Ovary (tissue), 9 donors: ENCODE measurements around the gene CYTH2. TPM values are rescaled to one million over a fixed set of nuclear protein-coding genes. Genes with fewer than 3 reads are reported as not detected.

Source experiments
- DNase-seq, 5 donors: peaks; one replicate each; pipeline ENCODE4 v3.0.0-alpha.2; 2019 to 2020
- H3K27ac ChIP-seq, 2 donors: fragments of 200-600 bp; one replicate each; pipeline versions ENCODE4 v1.5.1 to v1.8.0; 2019 to 2022
- H3K27me3 ChIP-seq: fragments of 200-600 bp; one replicate; pipeline ENCODE4 v1.8.0; 2022
- H3K36me3 ChIP-seq: fragments of 200-600 bp; sonication (generic); one replicate; pipeline ENCODE4 v1.5.1; 2019
- H3K4me1 ChIP-seq: one replicate; pipeline ENCODE4 v1.8.1; 2013; ENCODE audit warnings: mild to moderate bottlenecking, moderate library complexity; ENCODE audit not compliant: insufficient read depth
- H3K4me3 ChIP-seq: fragments of 200-600 bp; sonication (generic); one replicate; pipeline ENCODE4 v1.5.1; 2017
- H3K9me3 ChIP-seq, 2 donors: fragments of 200-600 bp in 1 of 2; sonication (generic) in 1 of 2; one replicate each; pipeline versions ENCODE4 v1.5.1 to v1.8.1; 2013 to 2019; ENCODE audit warnings: mild to moderate bottlenecking in 1 of 2, moderate library complexity in 1 of 2
- EP300 ChIP-seq: sonication (generic); formaldehyde crosslinking; IDR thresholded peaks from one replicate; pipeline ENCODE4 v1.6.1; 2017; ENCODE audit warnings: antibody characterized with exemption
- POLR2A ChIP-seq: fragments of 450-650 bp; IDR thresholded peaks from one replicate; pipeline ENCODE4 v1.6.1; 2017; ENCODE audit warnings: antibody characterized with exemption, mild to moderate bottlenecking, moderate library complexity
- WGBS, 3 donors: extraction: QIAGEN DNeasy Blood & Tissue Kit in 1 of 3; methylation state at CpG; one replicate each; pipeline versions ENCODE4 v1.1.5 to v1.1.7; 2013 to 2017; 5-methylcytosine and 5-hydroxymethylcytosine counted together
- intact Hi-C, 4 donors: fragments of 100-400 bp; cut with DNase I; formaldehyde crosslinking; loops; one replicate each; pipeline versions ENCODE4 v1.11.0 to v1.15.1; 2022 to 2023
- polyA plus RNA-seq, 2 donors: library from polyadenylated mRNA; stranded (reverse); fragments of 200-250 nt in 1 of 2; fragments of 350-450 nt in 1 of 2; fragmentation: Illumina TruSeq in 1 of 2; extraction: RNeasy Lipid Tissue Mini Kit (QIAGEN cat#74804) in 1 of 2; gene quantifications; one replicate each; pipeline ENCODE4 v1.2.3, GENCODE V29; 2013 to 2014
- total RNA-seq, 7 donors: library from RNA; depleted of rRNA in 2 of 7; stranded (reverse); fragments of >200 nt in 2 of 7; fragmentation: NEBNext Ultra II Directional in 3 of 7; extraction: Animal tissue kit (Norgen Biotek cat#: 25700) in 3 of 7; gene quantifications; one replicate each; pipeline versions ENCODE4 v1.1.0 to v1.2.4, GENCODE V29; 2016 to 2023
- TF ChIP-seq, protein P1 (sequence below), 3 donors: fragments of 450-650 bp in 2 of 3; fragments of 200-600 bp in 1 of 3; IDR thresholded peaks; one replicate each; pipeline versions ENCODE4 v1.5.1 to v1.8.0; 2016 to 2022; ENCODE audit warnings: antibody characterized with exemption in 3 of 3, mild to moderate bottlenecking in 1 of 3
- donor health status: DM: no; HTN: no; CAD: no; lungs with moderate emphysema.
- donor health status: DM: no; HTN: no; CAD: no.
- donor health status: Bipolar disorder and iron deficiency.
- donor health status: DM: yes; HTN: yes; CAD: no.
- donor health status: DM: no; HTN: no; CAD: no.
- donor health status: DM: yes; HTN: yes; CAD: no.

The CYTH2 gene
- total and polyA plus RNA-seq, 9 donors = 27.6 to 66.5 (median 49.4) TPM

GRCh38 chr19:48458016-48458415, 11.2 kb upstream of the CYTH2 start:
- Histone ChIP-seq H3K27me3 (no peaks in the 10 kb centered on the region), H3K9me3 (no peaks in the 10 kb centered on the region), H3K4me3 (no peak overlapping the region), H3K36me3 (no peaks in the 10 kb centered on the region), H3K4me1 (no peaks in the 10 kb centered on the region), H3K27ac (no peak overlapping the region)
- intact Hi-C loops = no loop called here
- no peak for TF ChIP-seq EP300
- TF ChIP-seq POLR2A = no peak
- TF ChIP-seq, protein P1, sequence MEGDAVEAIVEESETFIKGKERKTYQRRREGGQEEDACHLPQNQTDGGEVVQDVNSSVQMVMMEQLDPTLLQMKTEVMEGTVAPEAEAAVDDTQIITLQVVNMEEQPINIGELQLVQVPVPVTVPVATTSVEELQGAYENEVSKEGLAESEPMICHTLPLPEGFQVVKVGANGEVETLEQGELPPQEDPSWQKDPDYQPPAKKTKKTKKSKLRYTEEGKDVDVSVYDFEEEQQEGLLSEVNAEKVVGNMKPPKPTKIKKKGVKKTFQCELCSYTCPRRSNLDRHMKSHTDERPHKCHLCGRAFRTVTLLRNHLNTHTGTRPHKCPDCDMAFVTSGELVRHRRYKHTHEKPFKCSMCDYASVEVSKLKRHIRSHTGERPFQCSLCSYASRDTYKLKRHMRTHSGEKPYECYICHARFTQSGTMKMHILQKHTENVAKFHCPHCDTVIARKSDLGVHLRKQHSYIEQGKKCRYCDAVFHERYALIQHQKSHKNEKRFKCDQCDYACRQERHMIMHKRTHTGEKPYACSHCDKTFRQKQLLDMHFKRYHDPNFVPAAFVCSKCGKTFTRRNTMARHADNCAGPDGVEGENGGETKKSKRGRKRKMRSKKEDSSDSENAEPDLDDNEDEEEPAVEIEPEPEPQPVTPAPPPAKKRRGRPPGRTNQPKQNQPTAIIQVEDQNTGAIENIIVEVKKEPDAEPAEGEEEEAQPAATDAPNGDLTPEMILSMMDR (IDR thresholded peaks at IDR 0.05) = no peak
- WGBS, 3 donors = 78 to 83% (median 79%) methylated on average over 2 of the region's 2 CpGs
- no peak for DNase-seq

GRCh38 chr19:48461651-48461981, 7.6 kb upstream of the CYTH2 start:
- H3K4me3 ChIP-seq = no peak overlapping the region
- TF ChIP-seq, protein P1 (IDR thresholded peaks at IDR 0.05) = no peak
- TF ChIP-seq EP300 = no peak
- TF ChIP-seq POLR2A = no peak
- H3K27ac ChIP-seq = no peak overlapping the region
- H3K9me3 ChIP-seq = no peaks in the 10 kb centered on the region
- WGBS, 3 donors = 88 to 92% (median 91%) methylated on average over 36 of the region's 36 CpGs
- H3K27me3 ChIP-seq = no peaks in the 10 kb centered on the region
- intact Hi-C loops = loop anchor here in 2 of 4 donors (5.0 to 10.0 kb wide), 2 partner anchors 41 to 137 kb away; partner anchors contain the start of gene EMP3 (in 1 of the 2)
- no peaks in the 10 kb centered on the region for H3K36me3 ChIP-seq
- peak in 1 of 5 donors; percentile 27 for DNase-seq
- H3K4me1 ChIP-seq = no peaks in the 10 kb centered on the region

- no peak for TF ChIP-seq POLR2A
- H3K4me3 ChIP-seq = no peak overlapping the region
- WGBS, 3 donors = 74 to 78% (median 78%) methylated on average over 45 to 62 of the region's 62 CpGs
- H3K4me1 ChIP-seq = no peaks in the 10 kb centered on the region
- peak in 1 of 5 donors; percentile 27 for DNase-seq
- H3K27ac ChIP-seq = no peak overlapping the region
- H3K27me3 ChIP-seq = no peaks in the 10 kb centered on the region
- no peaks in the 10 kb centered on the region for H3K9me3 ChIP-seq
- no peaks in the 10 kb centered on the region for H3K36me3 ChIP-seq
- intact Hi-C loops = loop anchor here in 2 of 4 donors (5.0 to 10.0 kb wide), 2 partner anchors 40 to 137 kb away; partner anchors contain the start of gene EMP3 (in 1 of the 2)
These were observed 7.0 kb upstream of the CYTH2 start for GRCh38 chr19:48461982-48462655.

- TF ChIP-seq, protein P1 (IDR thresholded peaks at IDR 0.05) = no peak
- TF ChIP-seq POLR2A (no peak), EP300 (no peak)
- no peaks in the 10 kb centered on the region for H3K27me3 ChIP-seq
- WGBS, 3 donors = 93 to 100% (median 97%) methylated on average over 1 of the region's 1 CpG
- H3K9me3 ChIP-seq = no peaks in the 10 kb centered on the region
- intact Hi-C loops = loop anchor here in 1 of 4 donors (10.0 kb wide), 1 partner anchor 140 kb away; the partner anchor contains the start of gene EMP3
- no peaks in the 10 kb centered on the region for H3K36me3 ChIP-seq
- DNase-seq = no peak
- H3K4me3 ChIP-seq = no peak overlapping the region
- H3K27ac ChIP-seq = no peak overlapping the region
- H3K4me1 ChIP-seq = peaks cover 3% of the 10 kb centered on the region
These were observed 4.0 kb upstream of the CYTH2 start for GRCh38 chr19:48465215-48465614.
